ENCODE results near the gene PTPRG.

DNA sequence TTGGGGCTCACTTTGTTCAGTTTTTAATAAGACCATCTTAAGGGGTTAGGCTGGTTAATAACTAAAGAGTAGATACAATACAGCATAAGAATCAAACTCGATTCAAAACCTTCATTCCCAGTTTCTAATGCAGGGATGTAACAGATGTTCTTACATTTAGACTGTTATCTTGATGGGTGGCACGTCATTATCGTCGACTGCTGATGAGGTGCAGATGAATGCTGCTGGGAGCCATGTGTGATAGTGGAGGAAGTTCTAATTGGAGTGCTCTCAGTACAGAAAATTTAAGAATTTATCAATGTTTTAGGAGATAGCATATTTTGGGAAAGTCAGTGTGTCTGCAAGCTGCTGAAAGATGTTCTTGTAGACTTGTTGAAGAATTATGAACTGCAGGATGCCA lies 331.5 kb downstream of the PTPRG start:
- TF ChIP-seq, protein P1, sequence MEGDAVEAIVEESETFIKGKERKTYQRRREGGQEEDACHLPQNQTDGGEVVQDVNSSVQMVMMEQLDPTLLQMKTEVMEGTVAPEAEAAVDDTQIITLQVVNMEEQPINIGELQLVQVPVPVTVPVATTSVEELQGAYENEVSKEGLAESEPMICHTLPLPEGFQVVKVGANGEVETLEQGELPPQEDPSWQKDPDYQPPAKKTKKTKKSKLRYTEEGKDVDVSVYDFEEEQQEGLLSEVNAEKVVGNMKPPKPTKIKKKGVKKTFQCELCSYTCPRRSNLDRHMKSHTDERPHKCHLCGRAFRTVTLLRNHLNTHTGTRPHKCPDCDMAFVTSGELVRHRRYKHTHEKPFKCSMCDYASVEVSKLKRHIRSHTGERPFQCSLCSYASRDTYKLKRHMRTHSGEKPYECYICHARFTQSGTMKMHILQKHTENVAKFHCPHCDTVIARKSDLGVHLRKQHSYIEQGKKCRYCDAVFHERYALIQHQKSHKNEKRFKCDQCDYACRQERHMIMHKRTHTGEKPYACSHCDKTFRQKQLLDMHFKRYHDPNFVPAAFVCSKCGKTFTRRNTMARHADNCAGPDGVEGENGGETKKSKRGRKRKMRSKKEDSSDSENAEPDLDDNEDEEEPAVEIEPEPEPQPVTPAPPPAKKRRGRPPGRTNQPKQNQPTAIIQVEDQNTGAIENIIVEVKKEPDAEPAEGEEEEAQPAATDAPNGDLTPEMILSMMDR (conservative IDR thresholded peaks at IDR 0.05; ENCODE audit: low read depth, low read length): no peak
- TF ChIP-seq EZH2 (IDR thresholded peaks at IDR 0.05; ENCODE audit: borderline replicate concordance, low read depth, low read length, poor library complexity, severe bottlenecking): no peak
